Fibroblast of lung (primary cell): ENCODE measurements around the gene SPSB1. TPM values are rescaled to one million over a fixed set of nuclear protein-coding genes. Genes with fewer than 3 reads are reported as not detected.

ENCODE experiments used
- DNase-seq, 2 donors: peaks; one replicate each; pipeline versions ENCODE4 v3.0.0 to v3.0.0-alpha.2; 2010; ENCODE audit warnings: low read depth in 2 of 2
- H2AFZ ChIP-seq: 2 replicates; pipeline ENCODE4 v1.5.1; 2012; ENCODE audit warnings: low read length, control low read depth, inconsistent platforms
- H3K27ac ChIP-seq: 2 replicates; pipeline ENCODE4 v1.5.1; 2011; ENCODE audit warnings: low read length, control low read depth; ENCODE audit not compliant: insufficient read depth
- H3K27me3 ChIP-seq: 2 replicates; pipeline ENCODE4 v1.5.1; 2011; ENCODE audit warnings: mild to moderate bottlenecking, low read length; ENCODE audit not compliant: control insufficient read depth, insufficient read depth
- H3K36me3 ChIP-seq: 2 replicates; pipeline ENCODE4 v1.5.1; 2011; ENCODE audit warnings: low read length; ENCODE audit not compliant: control insufficient read depth, insufficient read depth
- H3K4me1 ChIP-seq: 2 replicates; pipeline ENCODE4 v1.5.1; 2011; ENCODE audit warnings: low read length; ENCODE audit not compliant: control insufficient read depth, insufficient read depth; ENCODE audit errors: extremely low read depth
- H3K4me2 ChIP-seq: 2 replicates; pipeline ENCODE4 v1.5.1; 2011; ENCODE audit warnings: low read length, control low read depth; ENCODE audit not compliant: insufficient read depth; ENCODE audit errors: extremely low read depth
- H3K4me3 ChIP-seq, 4 experiments: fragments of 200-600 bp in 1 of 4; sonication (generic) in 1 of 4; replicated peaks in 1 of 4; 2 replicates each; pipeline ENCODE4 v1.5.1; 2011 to 2016; ENCODE audit warnings: low read length in 4 of 4, low read depth in 3 of 4, mild to moderate bottlenecking in 3 of 4, control low read depth in 2 of 4, inconsistent platforms in 1 of 4, mixed read lengths in 1 of 4; ENCODE audit not compliant: insufficient read depth in 1 of 4; ENCODE audit errors: control extremely low read depth in 1 of 4
- H3K79me2 ChIP-seq: 2 replicates; pipeline ENCODE4 v1.5.1; 2012; ENCODE audit warnings: mild to moderate bottlenecking, low read length, inconsistent platforms; ENCODE audit not compliant: control insufficient read depth, insufficient read depth
- H3K9ac ChIP-seq: 2 replicates; pipeline ENCODE4 v1.5.1; 2011; ENCODE audit warnings: mild to moderate bottlenecking, low read length, control low read depth; ENCODE audit not compliant: insufficient read depth
- H3K9me3 ChIP-seq: 2 replicates; pipeline ENCODE4 v1.5.1; 2012; ENCODE audit warnings: low read depth, low read length; ENCODE audit not compliant: control insufficient read depth, insufficient read depth
- H4K20me1 ChIP-seq: 2 replicates; pipeline ENCODE4 v1.5.1; 2011; ENCODE audit warnings: low read length; ENCODE audit not compliant: control insufficient read depth, insufficient read depth; ENCODE audit errors: extremely low read depth
- CTCF ChIP-seq, 2 donors: IDR thresholded peaks in 1 of 2; conservative IDR thresholded peaks in 1 of 2; 1 replicate in 1 of 2; 2 replicates in 1 of 2; pipeline ENCODE4 v1.5.1; 2011 to 2012; ENCODE audit warnings: low read length in 2 of 2, control low read depth in 1 of 2, inconsistent platforms in 1 of 2, low read depth in 1 of 2, mild to moderate bottlenecking in 1 of 2
- EZH2 ChIP-seq: IDR thresholded peaks from 2 replicates; pipeline ENCODE4 v1.5.1; 2012; ENCODE audit warnings: low read length, control low read depth, mild to moderate bottlenecking; ENCODE audit errors: missing control alignments
- polyA plus RNA-seq, 2 donors: library from polyadenylated mRNA; depleted of rRNA in 1 of 2; stranded (reverse) in 1 of 2; unstranded in 1 of 2; fragments of >200 nt; gene quantifications; 2 replicates each; pipeline ENCODE4 v1.2.1, GENCODE V29; 2011 to 2012; ENCODE audit warnings: missing spikeins in 1 of 2
- total RNA-seq: library from RNA; depleted of rRNA; stranded (reverse); fragments of >200 nt; gene quantifications from 2 replicates; pipeline ENCODE4 v1.2.1, GENCODE V29; 2014

SPSB1 gene
- total and polyA plus RNA-seq, 2 donors (not counting 1 experiment from before 2014, with no cell fraction given): 14.3 to 20.6 TPM

DNA sequence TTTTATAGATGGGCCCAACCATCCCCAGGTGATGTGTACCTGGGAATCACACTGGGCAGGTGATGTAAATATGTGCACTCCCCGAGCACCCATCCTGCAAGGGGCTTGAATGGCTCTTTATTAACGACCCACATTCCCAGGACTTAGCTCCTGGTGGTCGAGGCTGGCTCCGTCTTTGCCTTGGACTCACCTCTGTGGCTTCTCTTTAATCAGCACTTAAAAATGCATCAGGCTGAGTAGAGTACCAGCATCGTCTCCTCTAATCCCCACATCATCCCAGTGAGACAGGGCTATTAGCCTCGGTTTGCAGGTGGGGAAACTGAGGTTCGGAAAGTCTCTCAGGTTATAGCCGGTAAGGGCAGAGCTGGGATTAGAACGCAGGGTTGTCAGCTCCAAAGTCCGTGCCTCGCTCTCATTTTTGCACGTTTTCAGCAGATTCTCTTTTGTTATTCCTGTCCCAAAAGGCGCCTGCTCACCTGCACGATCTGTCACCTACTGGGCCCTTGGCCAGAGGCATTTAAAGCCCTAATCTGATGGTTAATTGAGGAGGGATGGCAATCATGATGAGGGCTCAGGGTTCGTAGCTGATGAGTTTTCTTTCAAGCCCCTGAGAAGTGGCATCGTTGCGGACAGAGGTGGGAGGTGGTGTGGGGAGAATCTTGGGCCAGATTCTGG is 29.4 kb downstream of the SPSB1 start:
- Histone ChIP-seq H3K9me3 (no peaks in the 10 kb centered on the region), H3K79me2 (peaks cover 91% of the 10 kb centered on the region), H4K20me1 (peaks cover 2% of the 10 kb centered on the region), H3K27me3 (no peaks in the 10 kb centered on the region), H2AFZ (no peak overlapping the region), H3K27ac (no peak overlapping the region), H3K9ac (no peak overlapping the region), H3K4me1 (peaks cover 28% of the 10 kb centered on the region), H3K4me3 (no peak overlapping the region), H3K36me3 (peaks cover 3% of the 10 kb centered on the region), H3K4me2 (no peak overlapping the region)
- TF ChIP-seq CTCF (conservative IDR thresholded peaks at IDR 0.05 in 1 of 2, IDR thresholded peaks at IDR 0.05 in 1 of 2; ENCODE audit: low read depth in 1 of 2, low read length in 2 of 2): no peak
- no peak for TF ChIP-seq EZH2
- no peak for DNase-seq

GRCh38 chr1:9322661-9323244 is 30.1 kb downstream of the SPSB1 start:
- DNase-seq: no peak
- H3K9ac ChIP-seq: no peak overlapping the region
- no peak overlapping the region for H3K4me3 ChIP-seq
- H3K79me2 ChIP-seq: peaks cover 94% of the 10 kb centered on the region
- H3K9me3 ChIP-seq: no peaks in the 10 kb centered on the region
- peaks cover 2% of the 10 kb centered on the region for H4K20me1 ChIP-seq
- peaks cover 3% of the 10 kb centered on the region for H3K36me3 ChIP-seq
- H3K4me1 ChIP-seq: peaks cover 27% of the 10 kb centered on the region
- H3K27ac ChIP-seq: no peak overlapping the region
- H2AFZ ChIP-seq: no peak overlapping the region
- no peak overlapping the region for H3K4me2 ChIP-seq
- no peak for TF ChIP-seq CTCF (conservative IDR thresholded peaks at IDR 0.05 in 1 of 2, IDR thresholded peaks at IDR 0.05 in 1 of 2; ENCODE audit: low read depth in 1 of 2, low read length in 2 of 2)
- no peak for TF ChIP-seq EZH2
- no peaks in the 10 kb centered on the region for H3K27me3 ChIP-seq

GRCh38 chr1:9324246-9325096 is 31.8 kb downstream of the SPSB1 start:
- TF ChIP-seq EZH2 (no peak), CTCF (conservative IDR thresholded peaks at IDR 0.05 in 1 of 2, IDR thresholded peaks at IDR 0.05 in 1 of 2; ENCODE audit: low read depth in 1 of 2, low read length in 2 of 2) (no peak)
- H3K9me3 ChIP-seq: no peaks in the 10 kb centered on the region
- peaks cover 94% of the 10 kb centered on the region for H3K79me2 ChIP-seq
- no peak overlapping the region for H3K9ac ChIP-seq
- no peaks in the 10 kb centered on the region for H3K36me3 ChIP-seq
- no peak for DNase-seq
- no peaks in the 10 kb centered on the region for H3K27me3 ChIP-seq
- no peaks in the 10 kb centered on the region for H4K20me1 ChIP-seq
- no peak overlapping the region for H3K27ac ChIP-seq
- H3K4me3 ChIP-seq: no peak overlapping the region
- no peak overlapping the region for H2AFZ ChIP-seq
- peaks cover 20% of the 10 kb centered on the region for H3K4me1 ChIP-seq
- no peak overlapping the region for H3K4me2 ChIP-seq
